ENCODE measurements around the gene NEK9. TPM values are rescaled to one million over a fixed set of nuclear protein-coding genes. Genes with fewer than 3 reads are reported as not detected.
A peak's percentile ranks its signal among the peaks of the same experiment; 100 is the strongest.
"Not testable (repeated sequence)": the region's sequence is repeated elsewhere in the genome, so short reads cannot be mapped to it uniquely, and the experiment has no call there.

The NEK9 gene
- total RNA-seq, 1 experiment from 2014 or later = 44.8 TPM

DNA sequence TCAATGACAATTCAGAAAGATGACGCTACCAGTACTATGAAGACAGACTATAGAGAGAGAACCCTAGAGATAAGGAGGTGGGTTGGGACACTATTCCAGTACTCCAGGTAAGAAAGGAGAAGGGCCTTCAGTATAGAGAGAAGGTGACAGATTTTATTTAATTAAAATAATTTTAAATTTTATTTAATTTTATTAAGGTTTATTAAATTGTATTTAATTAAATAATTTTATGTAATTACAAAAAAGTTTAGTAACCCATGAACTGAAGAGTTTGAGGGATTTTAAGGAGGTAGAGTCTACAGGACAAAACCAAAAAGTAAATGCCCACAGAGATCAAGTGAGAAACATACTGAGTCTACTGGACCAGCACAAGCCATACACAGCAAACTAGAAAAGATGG, 29.3 kb upstream of the NEK9 start:
- Histone ChIP-seq H3K27ac (no peak overlapping the region), H3K27me3 (no peaks in the 10 kb centered on the region), H3K9me3 (replicated peaks) (no peaks in the 10 kb centered on the region), H3K4me3 (no peak overlapping the region), H3K36me3 (no peaks in the 10 kb centered on the region), H3K4me1 (no peaks in the 10 kb centered on the region)
- no peak for DNase-seq

DNA sequence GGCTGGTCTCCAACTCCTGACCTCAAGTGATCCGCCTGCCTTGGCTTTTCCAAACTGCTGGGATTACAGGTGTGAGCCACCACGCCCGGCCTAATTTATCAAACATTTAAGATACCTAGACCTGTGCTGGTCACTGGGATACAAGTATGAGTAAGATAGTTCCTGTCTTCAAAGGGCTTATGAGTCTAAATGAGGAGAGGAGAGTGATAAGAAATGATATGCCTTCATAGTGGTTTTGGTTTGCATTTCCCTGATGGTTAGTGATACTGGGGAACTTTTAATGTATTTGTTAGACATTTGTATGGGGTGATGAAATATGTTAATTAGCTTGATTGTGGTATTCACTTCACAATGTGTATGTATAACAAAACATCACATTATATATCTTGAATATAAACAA, 28.3 kb upstream of the NEK9 start:
- Histone ChIP-seq H3K9me3 (replicated peaks) (no peaks in the 10 kb centered on the region), H3K4me3 (no peak overlapping the region), H3K27ac (no peak overlapping the region), H3K27me3 (no peaks in the 10 kb centered on the region), H3K36me3 (peaks cover 4% of the 10 kb centered on the region), H3K4me1 (no peaks in the 10 kb centered on the region)
- DNase-seq = no peak

DNA sequence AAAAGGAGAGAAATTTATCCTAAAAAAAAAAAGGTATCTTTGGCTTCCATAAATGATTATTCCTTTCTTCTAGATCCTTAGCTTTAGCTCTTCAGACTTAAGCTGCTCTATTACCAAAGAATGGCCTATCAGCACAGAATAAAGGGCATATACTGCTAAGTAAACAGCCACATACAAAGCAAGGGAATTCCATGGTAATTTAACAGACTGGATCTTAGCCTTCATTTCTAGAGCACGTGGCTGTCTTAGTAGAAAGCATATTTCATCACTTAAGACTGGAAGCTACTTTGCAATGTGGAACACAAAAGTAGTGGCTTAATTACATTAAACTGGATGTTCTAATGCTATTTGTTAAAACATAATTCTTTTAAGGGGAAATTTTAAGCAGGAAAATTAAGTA, 26.4 kb upstream of the NEK9 start:
- DNase-seq = no peak
- H3K27ac ChIP-seq = no peak overlapping the region
- peaks cover 3% of the 10 kb centered on the region for H3K4me1 ChIP-seq
- H3K36me3 ChIP-seq = peaks cover 5% of the 10 kb centered on the region
- no peaks in the 10 kb centered on the region for H3K27me3 ChIP-seq
- H3K4me3 ChIP-seq = no peak overlapping the region
- no peaks in the 10 kb centered on the region for H3K9me3 ChIP-seq (replicated peaks)

DNA sequence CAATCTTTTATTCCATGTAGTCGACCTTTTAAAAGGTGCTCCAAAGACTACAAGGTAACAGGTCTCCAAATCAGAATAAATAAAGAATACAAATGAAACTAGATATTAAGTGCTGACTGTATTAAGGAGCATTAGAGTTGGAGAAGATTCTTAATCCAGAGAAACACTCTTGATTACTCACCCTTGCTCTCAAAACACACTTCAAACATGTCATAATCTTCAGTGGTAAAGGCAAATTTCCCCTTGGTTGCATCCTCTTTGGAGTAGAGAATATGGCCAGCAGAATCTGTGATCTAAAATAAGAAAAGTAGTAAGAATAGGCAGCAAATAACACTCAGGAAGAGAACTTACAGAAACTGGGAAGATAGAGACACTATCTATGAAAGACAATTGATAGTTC, 25.0 kb upstream of the NEK9 start:
- Histone ChIP-seq H3K36me3 (peaks cover 5% of the 10 kb centered on the region), H3K9me3 (replicated peaks) (no peaks in the 10 kb centered on the region), H3K27me3 (no peaks in the 10 kb centered on the region), H3K27ac (no peak overlapping the region), H3K4me3 (no peak overlapping the region), H3K4me1 (peaks cover 8% of the 10 kb centered on the region)
- no peak for DNase-seq

DNA sequence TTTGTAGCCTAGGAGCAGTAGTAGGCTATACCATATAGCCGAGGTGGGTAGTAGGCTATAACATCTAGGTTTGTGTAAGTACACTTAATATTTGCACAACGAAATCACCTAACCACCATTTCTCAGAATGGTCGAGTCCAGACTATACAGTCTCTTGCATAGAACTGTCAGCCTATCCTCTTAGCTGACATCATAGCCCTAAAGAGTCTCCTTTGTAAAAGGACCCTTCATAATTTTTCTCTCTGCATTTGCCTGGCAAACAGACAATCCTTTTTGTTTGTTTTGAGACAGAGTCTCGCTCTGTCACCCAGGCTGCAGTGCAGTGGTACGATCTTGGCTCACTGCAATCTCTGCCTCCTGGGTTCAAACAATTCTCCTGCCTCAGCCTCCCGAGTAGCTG, 23.8 kb upstream of the NEK9 start:
- not testable (repeated sequence) for H3K9me3 ChIP-seq (replicated peaks); H3K27ac ChIP-seq; H3K4me1 ChIP-seq; H3K36me3 ChIP-seq; H3K4me3 ChIP-seq; DNase-seq; H3K27me3 ChIP-seq

DNA sequence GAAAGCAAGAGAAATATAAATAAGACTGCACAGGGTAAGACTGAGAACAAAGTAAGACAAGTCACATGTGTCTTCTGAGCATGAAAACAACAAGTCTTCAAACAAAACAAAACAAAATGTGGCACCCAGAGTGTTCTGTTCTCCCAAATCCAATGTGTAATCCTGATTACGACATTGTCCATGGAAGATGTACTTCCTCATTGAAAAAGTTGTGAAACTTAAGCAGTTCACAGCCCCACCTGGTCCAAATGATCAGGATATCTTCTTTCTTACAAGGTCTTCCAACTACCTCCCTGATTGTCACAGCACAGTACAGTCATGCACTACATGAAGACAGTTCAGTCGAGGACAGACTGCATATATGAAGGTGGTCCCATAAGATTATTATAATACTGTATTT, 23.3 kb upstream of the NEK9 start:
- Histone ChIP-seq H3K27ac (no peak overlapping the region), H3K4me3 (no peak overlapping the region), H3K36me3 (peaks cover 5% of the 10 kb centered on the region), H3K4me1 (peaks cover 11% of the 10 kb centered on the region), H3K27me3 (no peaks in the 10 kb centered on the region), H3K9me3 (replicated peaks) (no peaks in the 10 kb centered on the region)
- DNase-seq = no peak

DNA sequence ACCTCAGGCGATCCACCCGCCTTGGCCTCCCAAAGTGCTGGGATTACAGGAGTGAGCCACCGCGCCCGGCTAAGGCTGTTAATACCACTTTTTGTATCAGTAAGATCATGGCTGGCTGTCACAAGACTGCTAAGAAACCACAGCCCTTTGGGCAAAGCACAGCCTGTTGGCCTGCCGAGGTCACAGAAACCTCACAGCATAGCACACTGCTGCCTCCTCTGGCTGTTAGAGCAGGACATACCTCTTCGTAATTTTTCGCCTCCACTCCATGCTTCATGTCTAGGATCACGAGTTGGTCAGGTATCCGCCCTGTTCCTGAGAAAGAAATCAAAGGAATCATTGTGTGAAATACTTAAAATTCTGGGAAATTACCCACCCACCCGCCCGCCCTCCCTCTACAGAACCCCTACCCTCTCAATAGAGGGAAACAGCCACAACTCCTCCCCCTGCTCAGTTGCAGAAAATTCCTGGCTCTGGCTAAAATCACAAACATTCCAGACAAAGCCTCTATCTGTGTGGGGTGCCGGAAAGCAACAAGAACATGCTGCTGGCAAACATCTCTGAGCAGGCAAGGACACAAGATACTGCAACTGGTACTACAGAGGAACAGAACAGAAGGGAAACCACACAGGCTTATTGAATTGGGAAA, 20.7 kb upstream of the NEK9 start:
- peak; percentile 87 to 88 for DNase-seq
- H3K4me3 ChIP-seq = no peak overlapping the region; the same call in 1 of the 2 replicates
- H3K9me3 ChIP-seq (replicated peaks) = no peaks in the 10 kb centered on the region
- peaks cover 5% of the 10 kb centered on the region for H3K36me3 ChIP-seq
- no peaks in the 10 kb centered on the region for H3K27me3 ChIP-seq
- H3K27ac ChIP-seq = peak overlapping the region; percentile 47
- peaks cover 15% of the 10 kb centered on the region for H3K4me1 ChIP-seq

DNA sequence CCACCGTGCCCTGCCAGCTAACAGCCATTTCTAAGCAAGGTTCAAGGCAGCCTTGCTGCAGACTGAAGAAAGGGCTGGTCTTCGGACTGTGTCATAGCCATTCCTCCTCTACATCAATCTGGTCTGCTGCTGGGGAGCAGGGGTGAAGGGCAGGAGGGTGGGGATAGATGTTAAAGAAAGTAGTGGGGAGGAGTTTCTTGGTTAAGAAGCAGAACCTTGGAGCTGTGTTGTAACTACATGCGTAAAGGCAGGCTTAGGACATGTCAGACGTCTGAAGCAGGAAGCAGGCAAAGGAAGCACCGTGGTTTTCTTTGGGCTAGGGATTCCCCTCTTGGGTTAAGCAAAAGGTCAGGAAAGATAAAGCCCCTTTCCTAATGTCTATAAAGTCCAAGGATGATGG, 18.1 kb upstream of the NEK9 start:
- H3K27me3 ChIP-seq = no peaks in the 10 kb centered on the region

DNA sequence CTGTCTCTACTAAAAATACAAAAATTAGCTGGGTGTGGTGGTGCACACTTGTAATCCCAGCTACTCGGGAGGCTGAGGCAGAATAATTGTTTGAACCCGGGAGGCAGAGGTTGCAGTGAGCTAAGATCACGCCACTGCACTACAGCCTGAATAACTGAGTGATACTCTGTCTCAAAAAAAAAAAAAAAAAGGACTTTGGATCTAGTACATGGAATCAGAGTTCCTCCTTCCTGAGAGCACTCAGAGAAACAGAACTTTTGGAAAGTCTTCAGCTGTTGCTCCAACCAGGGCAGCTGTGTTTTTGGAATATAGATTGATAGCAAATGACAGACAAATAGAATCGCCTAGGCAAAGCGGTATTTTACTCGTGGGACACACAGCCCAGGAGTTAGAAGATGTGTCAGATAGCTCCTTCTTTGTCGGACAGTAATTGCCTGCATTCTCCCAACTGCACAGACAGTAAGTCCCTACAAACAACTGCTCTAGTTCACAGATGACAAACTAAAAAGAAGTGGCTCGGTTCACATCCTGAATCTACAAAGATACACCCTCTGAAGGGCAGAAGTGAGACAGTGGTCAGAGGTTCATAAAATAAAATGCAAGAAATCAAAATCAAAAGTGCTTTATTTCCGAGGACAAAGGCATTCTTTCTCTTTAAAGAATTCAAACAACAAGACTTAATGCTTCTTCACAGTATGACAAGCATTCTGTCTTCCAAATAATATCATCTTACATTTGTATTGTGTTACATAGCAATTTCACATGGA, 17.1 kb upstream of the NEK9 start:
- Histone ChIP-seq H3K9me3 (replicated peaks) (no peaks in the 10 kb centered on the region), H3K36me3 (no peaks in the 10 kb centered on the region; the same call in 1 of the 2 replicates), H3K27me3 (no peaks in the 10 kb centered on the region), H3K4me3 (no peak overlapping the region), H3K27ac (no peak overlapping the region), H3K4me1 (peaks cover 15% of the 10 kb centered on the region)
- no peak for DNase-seq

More for the DNA sequence above, 18.1 kb upstream of the NEK9 start:
- Histone ChIP-seq H3K9me3 (replicated peaks) (no peaks in the 10 kb centered on the region), H3K4me1 (peaks cover 15% of the 10 kb centered on the region), H3K36me3 (no peaks in the 10 kb centered on the region; the same call in 1 of the 2 replicates), H3K27ac (no peak overlapping the region), H3K4me3 (no peak overlapping the region)
- DNase-seq = no peak

DNA sequence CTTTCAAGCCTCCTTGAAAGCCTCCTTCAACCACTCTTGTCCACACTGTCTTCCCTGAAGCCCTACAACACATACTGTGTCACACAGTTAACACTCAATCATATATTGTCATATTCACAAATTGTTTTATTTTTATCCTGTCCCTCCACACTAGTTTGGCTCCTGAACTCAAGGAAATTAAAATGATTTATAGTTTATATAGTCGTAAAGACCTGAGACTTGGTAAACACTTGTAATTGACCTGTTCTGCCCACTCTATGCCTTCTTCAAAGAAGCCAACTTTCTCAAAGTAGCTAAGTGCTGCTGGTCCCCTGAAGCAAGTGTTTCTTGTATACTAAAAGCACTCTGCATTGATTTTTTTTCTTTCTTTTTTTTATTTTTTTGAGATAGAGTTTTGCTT, 15.6 kb upstream of the NEK9 start:
- no peak for DNase-seq
- Histone ChIP-seq H3K27ac (no peak overlapping the region), H3K4me1 (peaks cover 6% of the 10 kb centered on the region; the same call in 1 of the 2 replicates), H3K36me3 (no peaks in the 10 kb centered on the region; the same call in 1 of the 2 replicates), H3K27me3 (no peaks in the 10 kb centered on the region), H3K9me3 (replicated peaks) (no peaks in the 10 kb centered on the region), H3K4me3 (no peak overlapping the region)

DNA sequence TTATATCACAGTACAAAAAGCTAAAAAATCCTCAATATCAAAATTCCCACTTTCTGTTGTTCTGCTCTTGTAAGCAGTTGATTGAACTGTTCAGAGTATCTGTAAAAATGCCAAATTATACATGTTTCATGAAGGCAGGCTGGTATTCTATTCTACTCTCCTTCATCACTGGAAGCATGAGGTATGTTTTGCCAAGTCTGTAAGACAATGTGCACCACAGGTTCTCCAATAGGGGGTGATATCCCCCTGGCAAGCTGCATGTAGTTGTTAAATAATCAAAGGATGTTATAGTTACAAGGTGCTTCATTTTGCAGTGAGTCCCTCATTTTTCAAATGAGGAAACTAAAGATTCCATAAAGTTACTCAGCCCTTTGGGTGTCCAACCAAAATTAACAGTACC, 15.1 kb upstream of the NEK9 start:
- Histone ChIP-seq H3K36me3 (no peaks in the 10 kb centered on the region; the same call in 1 of the 2 replicates), H3K4me3 (no peak overlapping the region), H3K27me3 (no peaks in the 10 kb centered on the region), H3K4me1 (peaks cover 6% of the 10 kb centered on the region; the same call in 1 of the 2 replicates), H3K27ac (no peak overlapping the region), H3K9me3 (replicated peaks) (no peaks in the 10 kb centered on the region)
- DNase-seq = peak; percentile 14 to 41

DNA sequence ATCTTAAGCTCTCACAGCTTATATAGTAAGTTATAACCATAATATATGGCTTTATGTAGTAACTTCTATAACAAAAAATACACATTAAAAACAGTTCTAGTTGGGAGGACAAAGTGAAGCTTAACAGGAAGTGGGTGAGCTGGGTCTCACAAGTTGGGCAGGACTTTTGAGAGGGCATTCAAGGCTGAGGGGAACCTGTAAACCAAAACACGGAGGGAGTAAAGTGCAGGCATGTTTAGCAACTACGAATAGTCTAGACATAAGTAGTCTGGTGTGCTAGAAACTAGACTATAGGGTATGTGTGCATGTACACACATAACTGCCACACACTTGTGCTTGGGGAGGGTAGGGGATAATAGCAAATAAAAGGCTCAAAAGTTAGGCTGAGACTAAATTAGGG, 14.2 kb upstream of the NEK9 start:
- no peaks in the 10 kb centered on the region for H3K27me3 ChIP-seq
- H3K4me3 ChIP-seq = no peak overlapping the region
- H3K4me1 ChIP-seq = peaks cover 6% of the 10 kb centered on the region; the same call in 1 of the 2 replicates
- no peak overlapping the region for H3K27ac ChIP-seq
- no peaks in the 10 kb centered on the region; the same call in 1 of the 2 replicates for H3K36me3 ChIP-seq
- DNase-seq = no peak
- H3K9me3 ChIP-seq (replicated peaks) = no peaks in the 10 kb centered on the region

DNA sequence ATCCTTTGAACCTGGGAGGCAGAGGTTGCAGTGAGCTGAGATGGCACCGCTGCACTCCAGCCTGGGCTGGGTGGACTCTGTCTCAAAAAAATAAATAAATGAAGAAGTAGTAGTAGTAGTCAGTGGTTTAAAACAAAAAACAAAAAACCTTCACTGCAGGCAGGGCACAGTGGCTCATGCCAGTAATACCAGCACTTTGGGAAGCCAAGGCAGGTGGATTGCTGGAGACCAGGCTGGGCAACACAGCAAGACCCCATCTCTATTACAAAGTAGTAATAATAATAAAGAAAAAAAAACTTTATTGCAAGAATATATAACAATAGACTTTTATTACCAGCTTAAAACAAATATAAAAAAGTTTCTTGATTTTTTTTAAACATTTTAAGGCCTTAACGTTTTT, 13.8 kb upstream of the NEK9 start:
- DNase-seq = no peak
- Histone ChIP-seq H3K9me3 (replicated peaks) (no peaks in the 10 kb centered on the region), H3K27ac (no peak overlapping the region), H3K36me3 (no peaks in the 10 kb centered on the region; the same call in 1 of the 2 replicates), H3K4me1 (peaks cover 6% of the 10 kb centered on the region; the same call in 1 of the 2 replicates), H3K27me3 (no peaks in the 10 kb centered on the region), H3K4me3 (no peak overlapping the region)

DNA sequence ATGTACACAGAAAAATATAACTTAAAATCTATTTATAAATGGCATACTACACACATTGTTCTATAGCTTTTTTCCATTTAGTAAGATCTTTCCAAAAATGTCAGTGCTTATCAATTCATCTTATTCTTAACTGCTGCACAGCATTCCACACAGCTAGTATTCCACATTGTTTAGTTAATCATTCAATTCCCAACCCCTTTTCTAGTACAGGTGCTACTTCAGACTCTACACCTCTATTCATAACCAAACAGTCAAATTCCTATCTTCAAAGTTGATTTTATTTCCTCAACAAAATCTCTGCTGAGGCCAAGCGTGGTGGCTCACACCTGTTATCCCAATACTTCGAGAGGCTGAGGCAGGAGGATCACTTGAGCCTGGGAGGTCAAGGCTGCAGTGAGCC, 12.3 kb upstream of the NEK9 start:
- H3K27ac ChIP-seq = no peak overlapping the region
- H3K4me1 ChIP-seq = no peaks in the 10 kb centered on the region; the same call in 1 of the 2 replicates
- no peaks in the 10 kb centered on the region for H3K9me3 ChIP-seq (replicated peaks)
- H3K4me3 ChIP-seq = no peak overlapping the region
- no peaks in the 10 kb centered on the region for H3K27me3 ChIP-seq
- peaks cover 5% of the 10 kb centered on the region for H3K36me3 ChIP-seq
- DNase-seq = no peak

DNA sequence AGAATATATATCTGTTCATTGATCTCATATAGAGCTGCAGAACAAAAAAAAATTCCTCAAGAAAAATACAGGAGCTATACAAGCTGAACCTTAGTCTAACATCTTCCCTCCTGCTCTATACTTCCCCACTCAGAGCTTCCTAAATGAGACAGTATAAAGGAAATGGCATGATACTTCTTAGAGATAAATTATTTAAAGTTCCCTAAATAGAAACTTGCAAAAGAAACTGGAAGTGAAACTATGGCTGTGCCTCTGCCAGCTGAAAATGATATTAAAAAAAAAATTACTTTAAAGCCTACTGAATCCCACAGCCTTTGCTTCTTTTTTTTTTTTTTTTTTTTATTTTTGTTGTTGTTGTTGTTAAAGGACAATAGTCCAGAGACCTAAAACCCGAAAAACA, 11.6 kb upstream of the NEK9 start:
- Histone ChIP-seq H3K36me3 (peaks cover 12% of the 10 kb centered on the region), H3K4me3 (no peak overlapping the region), H3K4me1 (no peaks in the 10 kb centered on the region), H3K9me3 (replicated peaks) (no peaks in the 10 kb centered on the region), H3K27ac (no peak overlapping the region), H3K27me3 (no peaks in the 10 kb centered on the region)
- DNase-seq = no peak

All from SJCRH30 (cell line).